ENCODE data around the gene ZBTB14. TPM values are rescaled to one million over a fixed set of nuclear protein-coding genes. Genes with fewer than 3 reads are reported as not detected.

Gene ZBTB14
- total RNA-seq, 1 experiment from 2014 or later, result 17.3 TPM

DNA sequence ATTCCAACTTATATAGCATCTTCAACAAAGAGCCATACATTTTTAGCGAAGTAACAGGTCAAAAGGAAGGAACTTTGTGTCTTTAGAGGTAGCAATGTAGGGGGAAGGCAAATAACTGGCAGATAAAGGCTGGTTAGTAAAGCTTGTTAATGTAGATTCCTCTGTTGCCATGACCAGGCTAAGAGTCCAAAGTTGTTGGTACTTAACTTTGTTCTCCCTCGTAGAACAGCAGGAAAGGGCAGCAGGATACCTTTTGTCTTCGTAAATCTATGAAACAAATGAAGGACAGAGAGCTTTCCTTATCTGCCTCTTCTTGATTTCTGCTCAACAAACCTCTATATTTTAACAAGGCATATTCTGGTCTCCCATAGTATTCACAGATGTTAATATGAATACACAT, 18.6 kb downstream of the ZBTB14 start:
- Histone ChIP-seq H3K36me3 (no peaks in the 10 kb centered on the region), H3K27ac (no peak overlapping the region), H3K9me3 (replicated peaks) (no peaks in the 10 kb centered on the region; the same call in 1 of the 2 replicates), H3K27me3 (replicated peaks) (no peaks in the 10 kb centered on the region), H3K4me1 (replicated peaks) (no peaks in the 10 kb centered on the region), H3K4me3 (no peak overlapping the region)
- no peak for DNase-seq (ENCODE audit: low read depth in 1 of 2, low spot score in 2 of 2)

- Histone ChIP-seq H3K27ac (no peak overlapping the region), H3K27me3 (replicated peaks) (no peaks in the 10 kb centered on the region), H3K36me3 (no peaks in the 10 kb centered on the region), H3K4me3 (no peak overlapping the region), H3K4me1 (replicated peaks) (no peaks in the 10 kb centered on the region), H3K9me3 (replicated peaks) (no peaks in the 10 kb centered on the region; the same call in 1 of the 2 replicates)
- DNase-seq (ENCODE audit: low read depth in 1 of 2, low spot score in 2 of 2), result no peak
These were observed 19.7 kb downstream of the ZBTB14 start for GRCh38 chr18:5275872-5276271.

- H3K27me3 ChIP-seq (replicated peaks), result no peaks in the 10 kb centered on the region
- H3K27ac ChIP-seq, result no peak overlapping the region
- no peaks in the 10 kb centered on the region for H3K36me3 ChIP-seq
- no peak overlapping the region for H3K4me3 ChIP-seq
- H3K4me1 ChIP-seq (replicated peaks), result no peaks in the 10 kb centered on the region
- DNase-seq (ENCODE audit: low read depth in 1 of 2, low spot score in 2 of 2), result no peak
- no peaks in the 10 kb centered on the region for H3K9me3 ChIP-seq (replicated peaks)
These were observed 26.7 kb downstream of the ZBTB14 start for GRCh38 chr18:5268874-5269273.

DNA sequence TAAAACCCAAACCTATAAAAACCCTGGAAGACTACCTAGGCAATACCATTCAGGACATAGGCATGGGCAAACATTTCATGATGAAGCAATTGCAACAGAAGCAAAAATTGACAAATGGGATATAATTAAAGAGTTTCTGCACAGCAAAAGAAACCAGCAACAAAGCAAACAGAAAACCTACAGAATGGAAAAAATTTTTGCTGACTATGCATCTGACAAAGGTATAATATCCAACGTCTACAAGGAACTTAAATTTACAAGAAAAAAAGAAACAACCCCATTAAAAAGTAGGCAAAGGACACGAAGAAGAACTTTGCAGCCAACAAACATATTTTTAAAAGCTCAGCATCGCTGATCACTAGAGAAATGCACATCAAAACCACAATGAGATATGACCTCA, 28.8 kb downstream of the ZBTB14 start:
- Histone ChIP-seq H3K4me1 (replicated peaks) (no peaks in the 10 kb centered on the region), H3K4me3 (no peak overlapping the region), H3K27me3 (replicated peaks) (no peaks in the 10 kb centered on the region), H3K27ac (no peak overlapping the region), H3K9me3 (replicated peaks) (no peaks in the 10 kb centered on the region), H3K36me3 (no peaks in the 10 kb centered on the region)
- DNase-seq (ENCODE audit: low read depth in 1 of 2, low spot score in 2 of 2), result no peak

DNA sequence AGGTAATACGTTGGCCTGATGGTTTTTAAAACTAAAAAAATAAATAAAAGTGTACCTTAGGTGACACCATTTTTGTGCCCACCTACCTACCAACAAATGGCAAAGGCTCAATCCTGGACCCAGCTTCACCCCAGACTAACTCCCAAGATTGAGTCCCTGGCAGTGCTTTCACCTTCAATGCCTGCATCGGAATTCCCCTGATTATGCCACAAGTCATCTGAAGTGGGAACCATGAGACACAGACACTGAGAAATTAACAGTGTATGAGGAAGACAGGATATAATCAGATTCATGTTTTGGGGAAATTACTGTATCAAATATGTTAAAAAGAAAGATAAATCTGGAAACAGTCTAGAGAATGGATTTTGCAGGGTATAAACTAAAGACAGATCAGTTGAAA, 41.6 kb downstream of the ZBTB14 start:
- H3K9me3 ChIP-seq (replicated peaks), result no peaks in the 10 kb centered on the region
- no peak for DNase-seq (ENCODE audit: low read depth in 1 of 2, low spot score in 2 of 2)

GRCh38 chr18:5251117-5251516, 44.4 kb downstream of the ZBTB14 start:
- H3K27me3 ChIP-seq (replicated peaks), result no peaks in the 10 kb centered on the region
- H3K4me3 ChIP-seq, result no peak overlapping the region
- no peak for DNase-seq (ENCODE audit: low read depth in 1 of 2, low spot score in 2 of 2)
- no peak overlapping the region for H3K27ac ChIP-seq
- no peaks in the 10 kb centered on the region for H3K36me3 ChIP-seq
- no peaks in the 10 kb centered on the region for H3K4me1 ChIP-seq (replicated peaks)
- no peaks in the 10 kb centered on the region for H3K9me3 ChIP-seq (replicated peaks)

More for the DNA sequence above, 41.6 kb downstream of the ZBTB14 start:
- Histone ChIP-seq H3K4me1 (replicated peaks) (no peaks in the 10 kb centered on the region), H3K36me3 (no peaks in the 10 kb centered on the region), H3K27me3 (replicated peaks) (no peaks in the 10 kb centered on the region), H3K4me3 (no peak overlapping the region), H3K27ac (no peak overlapping the region)

GRCh38 chr18:5250603-5251002, 44.9 kb downstream of the ZBTB14 start:
- H3K4me1 ChIP-seq (replicated peaks), result no peaks in the 10 kb centered on the region
- H3K27ac ChIP-seq, result no peak overlapping the region
- no peaks in the 10 kb centered on the region for H3K9me3 ChIP-seq (replicated peaks)
- no peaks in the 10 kb centered on the region for H3K27me3 ChIP-seq (replicated peaks)
- no peak overlapping the region for H3K4me3 ChIP-seq
- H3K36me3 ChIP-seq, result no peaks in the 10 kb centered on the region
- DNase-seq (ENCODE audit: low read depth in 1 of 2, low spot score in 2 of 2), result no peak

DNA sequence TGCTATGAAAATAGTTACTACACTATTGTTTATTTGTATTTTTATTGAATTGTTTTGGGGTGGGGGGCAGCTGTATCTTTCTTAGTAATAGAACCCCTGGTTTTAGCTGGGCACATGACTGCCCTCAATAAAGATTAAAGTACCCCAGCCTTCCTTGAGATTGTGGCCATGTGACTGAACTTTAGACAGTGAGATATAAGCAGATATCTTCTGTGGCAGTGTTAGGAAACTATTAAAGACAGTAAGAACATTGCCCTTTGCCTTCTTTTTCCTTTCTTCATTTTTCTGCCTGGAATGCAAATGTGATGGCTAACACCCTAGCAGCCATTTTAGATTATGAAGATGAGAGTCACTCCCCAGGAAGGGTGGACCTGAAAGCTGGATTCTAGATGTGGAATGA, 50.6 kb downstream of the ZBTB14 start:
- no peak for DNase-seq (ENCODE audit: low read depth in 1 of 2, low spot score in 2 of 2)
- Histone ChIP-seq H3K27me3 (replicated peaks) (no peaks in the 10 kb centered on the region), H3K27ac (no peak overlapping the region), H3K36me3 (peaks cover 19% of the 10 kb centered on the region), H3K4me1 (replicated peaks) (no peaks in the 10 kb centered on the region), H3K4me3 (no peak overlapping the region), H3K9me3 (replicated peaks) (no peaks in the 10 kb centered on the region)

GRCh38 chr18:5239447-5239846, 56.1 kb downstream of the ZBTB14 start:
- no peak for DNase-seq (ENCODE audit: low read depth in 1 of 2, low spot score in 2 of 2)
- Histone ChIP-seq H3K4me3 (peak overlapping the region; percentile 70), H3K27me3 (replicated peaks) (no peaks in the 10 kb centered on the region), H3K36me3 (peaks cover 34% of the 10 kb centered on the region), H3K9me3 (replicated peaks) (no peaks in the 10 kb centered on the region), H3K27ac (peak overlapping the region; percentile 98; the same call in 1 of the 2 replicates), H3K4me1 (replicated peaks) (peaks cover 16% of the 10 kb centered on the region; the same call in 1 of the 2 replicates)

Other genes with a start within 250 kb of the ZBTB14 start
- gene AKAIN1, start 98.5 kb downstream of the ZBTB14 start, total RNA-seq (2014; rRNA removed; shearing (Covaris generic)), result not detected in 2 replicates
- gene EPB41L3, start 248.3 kb upstream of the ZBTB14 start, total RNA-seq (2014; rRNA removed; shearing (Covaris generic)), result 0.21 TPM in 1 of 2 replicates, not detected in the other